GM19395 (cell line): Measurements from ENCODE around the gene PIK3C3.

ENCODE experiments used
- ATAC-seq: cut with Tn5 transposase; IDR thresholded peaks from one replicate; pipeline ENCODE4 v1.9.1; 2021; ENCODE audit warnings: mild to moderate bottlenecking, moderate library complexity; ENCODE audit not compliant: unreplicated experiment

Gene PIK3C3

DNA sequence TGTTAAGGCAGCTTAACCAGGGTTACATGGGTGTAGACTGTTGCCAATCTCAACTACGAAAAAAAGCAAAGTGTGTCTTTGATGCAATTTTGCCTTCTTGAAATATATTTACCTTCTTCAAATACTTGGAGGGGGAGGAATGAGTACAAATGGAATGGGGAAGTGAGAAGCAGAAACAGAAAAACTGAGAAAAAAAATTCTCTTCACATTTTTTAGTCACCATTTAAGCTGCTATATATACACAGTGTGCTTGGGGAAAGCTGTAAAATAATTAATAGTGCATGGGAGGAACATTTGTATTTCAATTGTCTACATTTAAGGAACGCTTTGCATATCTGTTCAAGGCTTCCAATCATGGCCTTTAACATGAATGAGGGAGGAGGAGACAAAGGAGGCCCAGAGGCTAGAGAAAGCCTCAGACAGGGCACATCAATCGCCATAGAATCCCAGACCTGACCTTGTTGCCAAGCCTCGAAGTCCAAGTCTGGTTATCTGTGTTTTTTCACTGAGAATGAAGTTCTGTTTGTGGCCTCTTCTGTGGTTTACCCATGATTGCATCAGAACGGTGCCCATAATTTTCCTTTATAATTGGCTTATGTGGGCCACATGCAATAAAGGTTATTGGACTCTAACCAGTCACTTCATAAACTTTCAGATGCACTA is 158.6 kb downstream of the PIK3C3 start:
- peak; percentile 67 for ATAC-seq

DNA sequence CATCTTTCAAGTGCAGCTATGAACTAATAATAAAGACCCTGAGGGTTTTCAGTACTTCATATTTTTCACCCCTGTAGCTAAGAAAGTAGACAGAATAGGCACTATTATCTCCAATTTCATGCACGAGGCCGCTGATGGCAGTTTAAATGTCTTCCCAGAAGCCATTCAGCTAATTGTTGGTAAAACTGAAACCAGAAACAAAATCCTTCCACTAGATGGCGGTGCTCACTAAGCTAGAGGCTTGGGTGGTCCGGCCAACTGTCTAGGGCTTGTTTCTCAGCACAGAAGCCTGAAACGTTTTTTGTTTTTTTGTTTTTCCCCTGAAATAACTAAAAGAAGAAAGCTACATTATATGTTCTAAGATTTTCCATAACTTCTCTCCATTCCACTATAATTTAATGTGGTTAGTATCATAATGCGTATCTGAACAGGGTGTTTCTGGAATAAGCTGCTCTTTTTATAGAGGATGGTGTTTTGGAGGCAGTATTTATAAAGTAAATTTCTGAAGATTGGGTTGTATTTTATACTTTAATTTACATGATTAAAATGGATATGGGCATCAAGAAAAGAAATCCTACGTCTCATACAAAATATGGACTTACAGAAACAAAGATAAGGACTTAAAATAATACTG is 159.4 kb downstream of the PIK3C3 start:
- peak; percentile 92 for ATAC-seq

DNA sequence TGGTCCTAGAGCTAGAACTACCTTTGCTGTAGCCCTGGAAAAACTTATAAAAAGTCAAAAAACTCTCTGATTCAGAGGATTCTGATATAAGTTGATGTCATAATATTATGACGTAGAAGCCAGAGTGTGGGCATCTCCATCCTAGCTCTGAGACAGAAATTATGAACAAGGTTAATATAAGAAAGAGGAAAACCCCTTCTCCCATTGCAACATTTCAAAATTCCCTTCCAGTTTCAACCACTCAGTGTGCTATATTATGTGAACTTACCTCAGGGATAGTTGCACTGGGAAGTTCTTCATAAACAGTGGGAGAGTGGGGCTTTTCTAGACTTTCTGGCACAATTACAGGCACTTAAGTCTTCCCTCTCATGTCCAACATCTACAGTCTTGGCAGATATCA is 171.6 kb downstream of the PIK3C3 start:
- ATAC-seq, result no peak

DNA sequence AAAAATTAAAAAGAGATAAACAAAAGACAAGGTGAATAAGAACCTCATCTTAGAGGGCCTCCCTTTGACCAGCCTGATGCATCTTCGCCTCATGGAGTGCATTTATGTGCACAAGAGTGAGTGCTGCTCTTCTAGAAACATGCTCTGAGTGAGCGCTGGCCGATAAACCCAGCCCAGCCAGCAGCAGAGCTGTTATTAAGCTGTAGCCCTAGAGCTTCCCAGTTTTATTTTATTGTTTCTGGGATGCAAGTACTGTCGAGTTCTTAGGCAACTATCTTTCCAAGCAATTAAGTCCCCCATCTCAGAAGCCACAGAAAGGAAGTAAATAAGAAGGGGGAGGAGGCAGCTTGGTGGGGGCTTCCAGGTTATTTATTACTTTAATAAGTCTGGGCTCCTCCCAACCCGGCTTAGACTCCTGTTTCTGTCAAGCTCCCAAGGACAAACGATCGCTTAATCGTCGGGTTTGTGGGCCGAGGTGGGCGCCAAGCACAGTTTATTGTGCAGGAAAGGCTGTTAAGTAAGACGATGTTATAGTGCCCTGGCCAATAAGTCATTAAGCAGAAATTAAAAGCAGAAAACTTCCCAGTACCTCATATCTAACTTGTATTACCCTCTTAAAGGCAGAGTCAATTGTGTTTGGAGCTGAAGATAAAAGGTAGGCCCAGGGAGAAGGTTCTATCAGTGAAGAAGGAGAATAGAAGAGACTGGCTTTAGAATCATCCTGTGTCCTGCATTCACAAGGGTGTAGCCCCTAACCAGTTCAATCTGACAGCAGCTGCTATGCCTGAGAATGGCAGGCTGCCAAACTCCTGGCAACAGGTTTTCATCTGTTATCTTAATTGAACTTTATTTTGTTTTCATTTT is 176.3 kb downstream of the PIK3C3 start:
- no peak for ATAC-seq

DNA sequence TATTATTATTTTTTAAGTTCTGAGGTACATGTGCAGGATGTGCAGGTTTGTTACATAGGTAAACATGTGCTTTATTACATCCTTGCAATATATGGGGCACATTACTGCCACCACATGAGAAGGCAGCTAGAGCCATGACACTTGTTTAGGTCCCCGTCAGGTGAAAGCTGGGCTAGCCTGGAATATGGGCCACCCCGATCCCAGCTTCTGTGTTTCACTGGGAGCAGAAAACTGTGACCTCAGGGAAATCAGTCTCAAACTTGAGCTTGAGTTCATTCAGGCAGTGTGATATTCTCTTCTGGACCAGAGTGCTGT is 176.9 kb downstream of the PIK3C3 start:
- no peak for ATAC-seq
